GM21529 (cell line): ENCODE measurements around the gene ACTG1.

ENCODE experiments used
- ATAC-seq: cut with Tn5 transposase; IDR thresholded peaks from one replicate; pipeline ENCODE4 v1.9.1; 2021; ENCODE audit not compliant: unreplicated experiment

The ACTG1 gene

GRCh38 chr17:81468111-81468769, 44.4 kb downstream of the ACTG1 start:
- no peak for ATAC-seq

- no peak for ATAC-seq
Measured at GRCh38 chr17:81466564-81467472, 45.8 kb downstream of the ACTG1 start.

- no peak for ATAC-seq
Measured at GRCh38 chr17:81465910-81466309, 46.7 kb downstream of the ACTG1 start.

- ATAC-seq, result no peak
Measured at GRCh38 chr17:81464586-81464985, 48.0 kb downstream of the ACTG1 start.

- no peak for ATAC-seq
Measured at GRCh38 chr17:81463506-81463905, 49.1 kb downstream of the ACTG1 start.

- no peak for ATAC-seq
Measured at GRCh38 chr17:81462506-81463125, 50.0 kb downstream of the ACTG1 start.

GRCh38 chr17:81461607-81462500, 50.7 kb downstream of the ACTG1 start:
- ATAC-seq, result no peak

- ATAC-seq, result no peak
Measured at GRCh38 chr17:81460856-81461460, 51.6 kb downstream of the ACTG1 start.
